ENCODE data around the gene CMTM6. TPM values are rescaled to one million over a fixed set of nuclear protein-coding genes. Genes with fewer than 3 reads are reported as not detected.

The CMTM6 gene
- total RNA-seq, 1 experiment from 2014 or later = 43.5 TPM

DNA sequence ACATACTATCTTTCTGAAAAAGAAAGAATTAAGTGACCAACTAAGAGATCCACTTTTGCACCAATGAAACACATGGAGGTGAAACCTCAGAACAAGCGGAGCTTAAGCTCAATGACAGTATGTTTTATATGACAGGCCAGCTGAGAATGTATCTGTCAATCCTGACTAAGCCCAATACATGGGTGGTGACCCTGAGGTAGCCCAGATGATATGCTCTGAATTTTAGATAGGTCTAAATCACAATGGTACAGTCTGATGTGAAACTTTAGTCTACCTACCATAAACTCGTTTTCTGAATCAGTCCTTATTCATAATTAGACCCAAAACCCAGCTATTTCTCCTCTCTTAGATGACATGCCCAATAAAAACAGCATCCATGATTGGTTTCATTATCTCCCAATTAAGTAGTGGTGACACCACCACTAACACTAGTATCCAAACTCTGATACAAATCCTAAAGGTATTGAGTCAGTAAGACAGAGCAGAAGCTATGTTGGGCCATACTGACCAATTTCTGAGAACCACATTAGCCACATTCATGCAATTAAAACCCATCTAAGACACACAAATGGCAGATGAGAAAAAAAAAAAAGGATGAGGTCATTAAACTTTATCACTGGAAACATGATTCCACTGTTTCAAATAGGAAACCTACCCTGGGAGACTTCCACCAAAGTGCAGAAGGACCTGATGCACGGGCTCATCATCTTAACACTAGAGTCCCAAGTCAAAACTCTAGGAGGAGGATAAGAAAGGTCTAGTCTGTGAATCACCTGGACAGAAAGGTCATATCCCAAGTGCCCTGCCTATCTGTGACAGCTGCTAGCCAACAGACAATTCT lies 20.6 kb downstream of the CMTM6 start:
- Histone ChIP-seq H3K4me1 (ENCODE audit: insufficient read depth, low read length) (no peaks in the 10 kb centered on the region), H4K5ac (ENCODE audit: insufficient read length, low read depth, low read length) (no peak overlapping the region), H3K79me2 (ENCODE audit: insufficient read depth, low read length) (no peaks in the 10 kb centered on the region), H3K4ac (ENCODE audit: low read depth, low read length) (no peak overlapping the region), H3K18ac (ENCODE audit: insufficient read length, low read depth, low read length) (no peak overlapping the region), H2BK12ac (ENCODE audit: insufficient read length, low read depth, low read length) (no peak overlapping the region), H3K23me2 (ENCODE audit: insufficient read length, low read depth, low read length, poor library complexity, severe bottlenecking) (no peaks in the 10 kb centered on the region), H4K91ac (ENCODE audit: insufficient read length, low read depth, low read length) (no peak overlapping the region), H3K4me2 (ENCODE audit: insufficient read depth, insufficient read length, low read length) (no peak overlapping the region), H3K27ac (ENCODE audit: insufficient read length, low read depth, low read length) (no peak overlapping the region), H2BK120ac (ENCODE audit: low read depth, low read length, poor library complexity, severe bottlenecking) (no peak overlapping the region), H4K8ac (replicated peaks; ENCODE audit: insufficient read length, low read depth, low read length) (no peak overlapping the region), H3T11ph (ENCODE audit: low read length) (no peak overlapping the region), H3K79me1 (ENCODE audit: insufficient read depth, low read depth, low read length, poor library complexity, severe bottlenecking) (no peaks in the 10 kb centered on the region), H2AK5ac (ENCODE audit: insufficient read length, low read length) (no peak overlapping the region), H3K14ac (ENCODE audit: insufficient read depth, low read length) (no peak overlapping the region), H3K9ac (ENCODE audit: extremely low read depth, insufficient read length, low read length) (no peak overlapping the region), H2BK15ac (ENCODE audit: low read depth, low read length) (no peak overlapping the region), H3K9me3 (ENCODE audit: control insufficient read depth, low read depth, low read length) (no peaks in the 10 kb centered on the region), H3K23ac (ENCODE audit: insufficient read length, low read depth, low read length) (no peak overlapping the region), H2BK5ac (ENCODE audit: insufficient read length, low read length) (no peak overlapping the region), H3K56ac (ENCODE audit: insufficient read length, low read depth, low read length) (no peak overlapping the region), H2AFZ (ENCODE audit: low read length) (no peak overlapping the region), H3K27me3 (ENCODE audit: insufficient read depth, low read length) (no peaks in the 10 kb centered on the region), H4K20me1 (ENCODE audit: control insufficient read depth, insufficient read depth, insufficient read length) (no peaks in the 10 kb centered on the region), H2BK20ac (ENCODE audit: low read depth, low read length, poor library complexity, severe bottlenecking) (no peak overlapping the region)
- Mint-ChIP-seq H3K27me3 (ENCODE audit: low read depth) (no peaks in the 10 kb centered on the region), H3K36me3 (ENCODE audit: insufficient read depth in 1 of 3, low read depth in 3 of 3) (peaks cover 9 to 39% (median 30%) of the 10 kb centered on the region in 3 experiments; a peak in 6 of 7 replicates), H3K4me1 (no peaks in the 10 kb centered on the region), H3K9me3 (no peaks in the 10 kb centered on the region), H3K4me3 (no peak overlapping the region), H3K27ac (no peak overlapping the region)
- TF ChIP-seq, protein P1, sequence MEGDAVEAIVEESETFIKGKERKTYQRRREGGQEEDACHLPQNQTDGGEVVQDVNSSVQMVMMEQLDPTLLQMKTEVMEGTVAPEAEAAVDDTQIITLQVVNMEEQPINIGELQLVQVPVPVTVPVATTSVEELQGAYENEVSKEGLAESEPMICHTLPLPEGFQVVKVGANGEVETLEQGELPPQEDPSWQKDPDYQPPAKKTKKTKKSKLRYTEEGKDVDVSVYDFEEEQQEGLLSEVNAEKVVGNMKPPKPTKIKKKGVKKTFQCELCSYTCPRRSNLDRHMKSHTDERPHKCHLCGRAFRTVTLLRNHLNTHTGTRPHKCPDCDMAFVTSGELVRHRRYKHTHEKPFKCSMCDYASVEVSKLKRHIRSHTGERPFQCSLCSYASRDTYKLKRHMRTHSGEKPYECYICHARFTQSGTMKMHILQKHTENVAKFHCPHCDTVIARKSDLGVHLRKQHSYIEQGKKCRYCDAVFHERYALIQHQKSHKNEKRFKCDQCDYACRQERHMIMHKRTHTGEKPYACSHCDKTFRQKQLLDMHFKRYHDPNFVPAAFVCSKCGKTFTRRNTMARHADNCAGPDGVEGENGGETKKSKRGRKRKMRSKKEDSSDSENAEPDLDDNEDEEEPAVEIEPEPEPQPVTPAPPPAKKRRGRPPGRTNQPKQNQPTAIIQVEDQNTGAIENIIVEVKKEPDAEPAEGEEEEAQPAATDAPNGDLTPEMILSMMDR (conservative IDR thresholded peaks at IDR 0.05) = no peak
- no CpG with 5 or more reads among the region's 3 CpGs for WGBS (ENCODE audit: extremely low coverage, insufficient read length, low lambda C conversion rate)
- no peak for DNase-seq
